ENCODE results near the gene PTPRO. TPM values are rescaled to one million over a fixed set of nuclear protein-coding genes. Genes with fewer than 3 reads are reported as not detected.

The PTPRO gene
- total and polyA plus RNA-seq, 4 donors: 0.31 to 3.3 (median 1.1) TPM

DNA sequence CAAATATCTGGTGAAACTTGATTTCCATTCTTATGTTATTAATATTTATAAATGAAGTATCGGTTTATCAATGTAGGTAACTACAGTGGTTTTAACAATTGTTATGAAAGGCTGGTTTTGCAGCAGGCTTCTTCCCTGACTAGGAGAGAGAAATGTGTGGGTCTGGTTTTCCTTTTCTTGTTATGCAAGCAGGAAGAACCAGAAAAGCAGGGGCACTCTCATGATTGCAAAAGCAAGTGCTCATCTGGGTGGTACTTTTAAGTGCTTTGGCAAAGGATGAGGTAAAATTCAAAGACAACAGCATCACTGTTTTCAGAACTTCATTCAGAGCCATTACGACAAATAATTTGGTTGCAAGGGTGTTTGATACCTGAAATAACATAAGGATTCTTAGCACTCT is 105.6 kb downstream of the PTPRO start:
- peaks cover 0 to 10% (median 1%) of the 10 kb centered on the region in 4 donors for H3K27me3 ChIP-seq (ENCODE audit: control insufficient read depth in 4 of 4, insufficient read depth in 4 of 4, low read length in 3 of 4)
- H3K9me3 ChIP-seq (ENCODE audit: control insufficient read depth in 4 of 4, low read length in 3 of 4): no peaks in the 10 kb centered on the region
- 79% methylated on average over 2 of the region's 2 CpGs for WGBS
- no peaks in the 10 kb centered on the region for H3K36me3 ChIP-seq (ENCODE audit: control insufficient read depth in 4 of 4, insufficient read depth in 3 of 4, low read depth in 1 of 4, low read length in 3 of 4)
- no peak for TF ChIP-seq HNF4A (conservative IDR thresholded peaks at IDR 0.05)
- TF ChIP-seq RXRA (IDR thresholded peaks at IDR 0.05): no peak
- no peak for TF ChIP-seq JUND (IDR thresholded peaks at IDR 0.05)
- TF ChIP-seq HNF4G (IDR thresholded peaks at IDR 0.05): no peak
- TF ChIP-seq TAF1 (conservative IDR thresholded peaks at IDR 0.05): no peak
- no peak for TF ChIP-seq NR2F2 (IDR thresholded peaks at IDR 0.05)
- TF ChIP-seq FOXA2 (IDR thresholded peaks at IDR 0.05): no peak
- TF ChIP-seq, protein P1, sequence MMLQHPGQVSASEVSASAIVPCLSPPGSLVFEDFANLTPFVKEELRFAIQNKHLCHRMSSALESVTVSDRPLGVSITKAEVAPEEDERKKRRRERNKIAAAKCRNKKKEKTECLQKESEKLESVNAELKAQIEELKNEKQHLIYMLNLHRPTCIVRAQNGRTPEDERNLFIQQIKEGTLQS (IDR thresholded peaks at IDR 0.05): no peak
- no peak for TF ChIP-seq YY1 (IDR thresholded peaks at IDR 0.05)
- TF ChIP-seq GABPA (IDR thresholded peaks at IDR 0.05 in 1 of 2, conservative IDR thresholded peaks at IDR 0.05 in 1 of 2): no peak
- TF ChIP-seq, protein P2, sequence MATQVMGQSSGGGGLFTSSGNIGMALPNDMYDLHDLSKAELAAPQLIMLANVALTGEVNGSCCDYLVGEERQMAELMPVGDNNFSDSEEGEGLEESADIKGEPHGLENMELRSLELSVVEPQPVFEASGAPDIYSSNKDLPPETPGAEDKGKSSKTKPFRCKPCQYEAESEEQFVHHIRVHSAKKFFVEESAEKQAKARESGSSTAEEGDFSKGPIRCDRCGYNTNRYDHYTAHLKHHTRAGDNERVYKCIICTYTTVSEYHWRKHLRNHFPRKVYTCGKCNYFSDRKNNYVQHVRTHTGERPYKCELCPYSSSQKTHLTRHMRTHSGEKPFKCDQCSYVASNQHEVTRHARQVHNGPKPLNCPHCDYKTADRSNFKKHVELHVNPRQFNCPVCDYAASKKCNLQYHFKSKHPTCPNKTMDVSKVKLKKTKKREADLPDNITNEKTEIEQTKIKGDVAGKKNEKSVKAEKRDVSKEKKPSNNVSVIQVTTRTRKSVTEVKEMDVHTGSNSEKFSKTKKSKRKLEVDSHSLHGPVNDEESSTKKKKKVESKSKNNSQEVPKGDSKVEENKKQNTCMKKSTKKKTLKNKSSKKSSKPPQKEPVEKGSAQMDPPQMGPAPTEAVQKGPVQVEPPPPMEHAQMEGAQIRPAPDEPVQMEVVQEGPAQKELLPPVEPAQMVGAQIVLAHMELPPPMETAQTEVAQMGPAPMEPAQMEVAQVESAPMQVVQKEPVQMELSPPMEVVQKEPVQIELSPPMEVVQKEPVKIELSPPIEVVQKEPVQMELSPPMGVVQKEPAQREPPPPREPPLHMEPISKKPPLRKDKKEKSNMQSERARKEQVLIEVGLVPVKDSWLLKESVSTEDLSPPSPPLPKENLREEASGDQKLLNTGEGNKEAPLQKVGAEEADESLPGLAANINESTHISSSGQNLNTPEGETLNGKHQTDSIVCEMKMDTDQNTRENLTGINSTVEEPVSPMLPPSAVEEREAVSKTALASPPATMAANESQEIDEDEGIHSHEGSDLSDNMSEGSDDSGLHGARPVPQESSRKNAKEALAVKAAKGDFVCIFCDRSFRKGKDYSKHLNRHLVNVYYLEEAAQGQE (IDR thresholded peaks at IDR 0.05): no peak
- no peak for TF ChIP-seq RAD21 (IDR thresholded peaks at IDR 0.05)
- TF ChIP-seq, protein P3, sequence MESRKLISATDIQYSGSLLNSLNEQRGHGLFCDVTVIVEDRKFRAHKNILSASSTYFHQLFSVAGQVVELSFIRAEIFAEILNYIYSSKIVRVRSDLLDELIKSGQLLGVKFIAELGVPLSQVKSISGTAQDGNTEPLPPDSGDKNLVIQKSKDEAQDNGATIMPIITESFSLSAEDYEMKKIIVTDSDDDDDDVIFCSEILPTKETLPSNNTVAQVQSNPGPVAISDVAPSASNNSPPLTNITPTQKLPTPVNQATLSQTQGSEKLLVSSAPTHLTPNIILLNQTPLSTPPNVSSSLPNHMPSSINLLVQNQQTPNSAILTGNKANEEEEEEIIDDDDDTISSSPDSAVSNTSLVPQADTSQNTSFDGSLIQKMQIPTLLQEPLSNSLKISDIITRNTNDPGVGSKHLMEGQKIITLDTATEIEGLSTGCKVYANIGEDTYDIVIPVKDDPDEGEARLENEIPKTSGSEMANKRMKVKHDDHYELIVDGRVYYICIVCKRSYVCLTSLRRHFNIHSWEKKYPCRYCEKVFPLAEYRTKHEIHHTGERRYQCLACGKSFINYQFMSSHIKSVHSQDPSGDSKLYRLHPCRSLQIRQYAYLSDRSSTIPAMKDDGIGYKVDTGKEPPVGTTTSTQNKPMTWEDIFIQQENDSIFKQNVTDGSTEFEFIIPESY (IDR thresholded peaks at IDR 0.05): no peak
- TF ChIP-seq FOXA1 (IDR thresholded peaks at IDR 0.05): no peak
- TF ChIP-seq SP1 (IDR thresholded peaks at IDR 0.05): no peak
- TF ChIP-seq, protein P4, sequence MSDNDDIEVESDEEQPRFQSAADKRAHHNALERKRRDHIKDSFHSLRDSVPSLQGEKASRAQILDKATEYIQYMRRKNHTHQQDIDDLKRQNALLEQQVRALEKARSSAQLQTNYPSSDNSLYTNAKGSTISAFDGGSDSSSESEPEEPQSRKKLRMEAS (IDR thresholded peaks at IDR 0.05): no peak
- H3K4me3 ChIP-seq (ENCODE audit: low read depth in 1 of 3, low read length in 3 of 3): no peak overlapping the region
- no peak for DNase-seq (ENCODE audit: low spot score)
- no peaks in the 10 kb centered on the region for H3K4me1 ChIP-seq (ENCODE audit: control insufficient read depth in 4 of 4, insufficient read depth in 4 of 4, low read length in 3 of 4)
- no peak overlapping the region for H3K27ac ChIP-seq (ENCODE audit: low read depth in 1 of 2, low read length in 2 of 2)
- H3K9ac ChIP-seq (ENCODE audit: low read depth in 1 of 2, low read length in 2 of 2): no peak overlapping the region

DNA sequence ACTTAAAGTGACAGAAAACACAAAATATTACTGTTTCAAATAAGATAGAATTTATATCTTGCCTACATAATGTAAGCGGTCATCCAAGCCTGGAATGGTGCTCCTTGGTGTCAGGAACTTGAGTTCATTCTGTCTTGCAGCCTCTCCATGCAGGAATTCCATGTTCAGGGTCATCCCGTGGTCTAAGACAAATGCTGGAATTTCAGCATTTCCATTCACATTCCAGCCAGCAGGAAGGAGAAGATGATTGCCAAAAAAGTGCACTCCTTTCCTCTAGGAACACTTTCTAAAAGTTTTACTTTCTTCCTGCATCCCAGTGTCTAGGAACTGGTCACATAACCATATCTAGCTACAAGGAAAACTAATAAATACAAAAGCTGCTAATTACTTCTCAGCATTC is 106.3 kb downstream of the PTPRO start:
- no peaks in the 10 kb centered on the region for H3K4me1 ChIP-seq (ENCODE audit: control insufficient read depth in 4 of 4, insufficient read depth in 4 of 4, low read length in 3 of 4)
- no peaks in the 10 kb centered on the region for H3K9me3 ChIP-seq (ENCODE audit: control insufficient read depth in 4 of 4, low read length in 3 of 4)
- H3K36me3 ChIP-seq (ENCODE audit: control insufficient read depth in 4 of 4, insufficient read depth in 3 of 4, low read depth in 1 of 4, low read length in 3 of 4): no peaks in the 10 kb centered on the region
- 54% methylated on average over 2 of the region's 2 CpGs for WGBS
- TF ChIP-seq NR2F2 (IDR thresholded peaks at IDR 0.05): no peak
- no peak overlapping the region for H3K4me3 ChIP-seq (ENCODE audit: low read depth in 1 of 3, low read length in 3 of 3)
- no peak for DNase-seq (ENCODE audit: low spot score)
- H3K9ac ChIP-seq (ENCODE audit: low read depth in 1 of 2, low read length in 2 of 2): no peak overlapping the region
- no peak overlapping the region for H3K27ac ChIP-seq (ENCODE audit: low read depth in 1 of 2, low read length in 2 of 2)
- H3K27me3 ChIP-seq (ENCODE audit: control insufficient read depth in 4 of 4, insufficient read depth in 4 of 4, low read length in 3 of 4): peaks cover 0 to 10% (median 1%) of the 10 kb centered on the region in 4 donors

Data from liver (tissue), 9 donors.